ENCODE results near the gene MACROD2.

GRCh38 chr20:14559612-14560011, 564.3 kb downstream of the MACROD2 start:
- TF ChIP-seq EP300 (IDR thresholded peaks at IDR 0.05) (no peak), BHLHE40 (IDR thresholded peaks at IDR 0.05; ENCODE audit: low read depth, low read length) (no peak)

Measured in A549 (cell line).